ENCODE measurements around the gene AQP12B.

AQP12B gene

GRCh38 chr2:240717681-240718581 is 35.2 kb upstream of the AQP12B start:
- no peak for DNase-seq

- no peak for DNase-seq
These were observed 34.5 kb upstream of the AQP12B start for GRCh38 chr2:240717181-240717641.

DNA sequence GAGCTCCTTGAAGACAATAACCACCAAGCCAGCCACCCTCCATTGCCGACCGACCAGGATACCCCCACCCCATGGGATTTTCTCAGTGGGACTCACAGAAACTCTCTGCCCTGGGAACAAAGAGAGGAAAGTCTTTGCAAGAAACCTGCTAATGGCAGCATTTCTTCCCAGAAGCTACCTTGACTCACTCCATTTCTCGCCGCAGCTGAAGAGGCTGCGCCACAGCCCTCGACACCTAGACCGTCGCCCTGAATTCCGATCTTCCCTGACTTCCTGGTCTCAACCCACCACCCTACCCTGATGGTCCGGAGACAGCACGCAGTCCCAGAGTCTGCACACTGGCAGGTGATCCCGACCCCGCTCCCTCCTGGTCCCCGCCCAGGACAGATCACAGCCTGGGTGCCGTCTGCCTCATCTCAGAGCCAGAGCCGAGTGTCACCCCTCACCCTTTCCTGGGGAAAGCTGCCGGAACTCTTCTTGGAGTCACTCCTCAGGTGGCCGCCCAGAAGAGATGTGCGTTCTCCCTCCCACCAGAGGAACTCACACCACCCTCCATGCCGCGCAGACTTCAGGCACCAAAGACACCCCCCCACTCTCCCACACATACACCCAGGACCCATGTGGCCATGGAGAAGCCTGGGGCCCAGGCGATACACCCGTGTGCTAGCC is 33.6 kb upstream of the AQP12B start:
- no peak for DNase-seq

GRCh38 chr2:240714747-240715725 is 32.4 kb upstream of the AQP12B start:
- no peak for DNase-seq

DNA sequence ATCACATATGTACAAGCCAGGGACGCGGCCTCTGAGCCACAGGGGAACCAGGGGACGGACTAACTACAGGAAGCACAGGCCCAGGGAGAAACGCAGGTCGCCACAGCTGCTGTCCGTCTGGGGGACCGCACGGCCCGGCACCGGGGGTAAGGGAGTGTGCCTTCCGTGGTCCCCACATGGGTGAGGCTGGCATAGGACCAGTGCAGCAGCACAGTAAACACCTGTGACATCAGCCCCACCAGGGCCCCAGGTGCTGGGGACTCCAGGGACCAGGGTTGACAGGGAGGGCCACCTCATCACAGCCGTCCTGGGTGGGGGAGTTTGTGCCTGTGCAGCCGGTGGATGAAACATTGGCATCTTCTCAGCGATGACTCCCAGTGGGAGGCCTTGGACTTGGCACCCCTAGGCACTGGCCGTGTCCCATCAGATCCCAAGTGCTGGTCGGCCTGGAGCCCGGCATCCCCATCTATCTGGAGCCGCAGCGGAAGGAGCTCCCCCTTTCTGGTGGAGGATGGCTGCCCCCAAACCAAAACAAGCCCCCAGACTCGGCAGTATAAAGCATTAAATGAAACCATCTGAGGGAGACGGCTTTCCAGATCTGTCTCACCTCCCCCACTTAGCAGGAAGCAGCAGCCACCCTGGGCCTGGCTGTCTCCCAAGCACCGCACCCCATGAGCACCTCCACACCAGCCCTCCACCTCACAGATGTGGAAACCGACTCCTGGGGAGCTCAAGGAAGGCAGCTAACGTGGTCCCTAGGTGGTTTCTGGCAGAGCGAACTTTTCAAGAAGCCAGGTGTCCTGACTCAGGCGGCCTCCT is 31.5 kb upstream of the AQP12B start:
- no peak for DNase-seq

DNA sequence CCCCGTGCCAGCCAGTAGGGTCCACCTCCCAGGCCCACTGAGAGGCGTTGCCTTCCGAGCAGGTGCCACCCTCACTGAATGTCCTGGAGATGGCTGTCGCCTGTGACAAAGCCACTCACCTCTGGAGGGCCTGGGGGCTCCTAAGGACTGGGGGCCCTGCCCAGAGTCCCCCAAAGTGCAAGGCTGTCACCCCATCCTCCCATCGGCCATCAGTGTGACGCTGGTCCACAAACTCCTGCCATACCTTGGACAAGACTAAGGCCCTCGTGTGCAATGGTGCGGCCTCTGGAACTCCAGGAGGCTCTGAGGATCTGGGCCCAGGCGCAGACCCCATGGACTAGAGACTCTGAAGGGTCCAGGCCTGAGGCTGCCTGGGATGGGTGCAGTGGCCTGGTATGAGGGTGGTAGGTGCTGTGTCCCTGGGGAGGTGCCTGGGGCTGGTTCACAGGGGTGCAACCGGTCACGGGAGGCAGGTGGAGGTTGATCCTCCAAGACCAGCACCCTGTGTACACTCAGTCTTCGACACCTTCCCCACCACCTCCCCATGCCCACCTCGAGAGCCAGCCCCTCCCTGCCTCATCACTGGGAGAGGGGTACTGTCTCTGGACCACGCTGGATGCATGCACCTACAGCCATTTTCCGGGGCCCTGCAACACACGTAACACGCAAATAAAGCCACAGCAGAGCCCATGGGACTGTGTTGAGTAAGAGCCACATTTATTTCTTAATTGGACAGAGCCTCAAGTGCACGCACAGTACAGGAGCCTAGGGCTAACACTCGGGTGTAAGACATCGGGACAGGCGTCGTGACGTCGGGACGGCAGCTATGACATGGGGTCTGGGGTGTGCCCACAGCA is 30.6 kb upstream of the AQP12B start:
- DNase-seq = no peak

DNA sequence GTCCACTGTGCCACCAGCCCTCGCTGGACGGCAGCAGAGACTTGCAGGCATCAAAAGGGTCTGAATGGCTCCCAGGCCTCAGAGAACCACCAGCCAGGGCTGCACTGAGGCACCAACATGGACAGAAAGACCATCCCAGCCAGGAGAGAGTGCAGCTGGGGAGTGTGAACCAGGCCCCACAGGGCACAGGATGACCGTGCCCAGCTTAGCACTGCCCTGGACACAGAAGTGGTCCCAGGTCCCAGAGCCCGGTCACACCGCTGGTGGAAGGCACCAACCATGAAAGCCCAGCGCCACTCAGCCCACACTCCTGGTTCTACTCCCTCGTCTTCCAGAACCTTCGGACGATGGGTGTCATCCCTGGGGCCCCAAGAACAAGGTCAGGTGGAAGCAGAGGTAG is 29.4 kb upstream of the AQP12B start:
- DNase-seq = no peak

- DNase-seq = no peak
These were observed 29.0 kb upstream of the AQP12B start for GRCh38 chr2:240711701-240712100.

DNA sequence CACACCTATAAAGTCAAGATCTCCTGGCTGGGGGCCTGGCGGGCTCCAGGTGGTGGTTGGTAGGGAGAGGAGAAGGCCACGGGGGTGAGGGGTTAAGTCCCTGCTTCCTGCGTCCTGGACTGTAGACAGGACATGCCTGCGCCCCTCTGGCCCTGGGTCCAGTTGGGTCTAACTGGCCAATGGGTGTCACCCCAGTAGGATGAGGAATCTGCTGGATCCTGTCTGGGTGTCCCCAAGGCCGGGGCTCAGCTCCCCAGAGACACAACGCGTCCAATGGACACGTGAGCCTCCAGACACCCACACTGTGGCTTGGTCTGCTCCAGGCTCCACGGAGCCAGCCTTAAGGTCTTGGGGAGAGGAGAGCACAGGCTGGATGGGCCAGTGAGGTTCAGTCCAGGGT is 28.6 kb upstream of the AQP12B start:
- no peak for DNase-seq

DNA sequence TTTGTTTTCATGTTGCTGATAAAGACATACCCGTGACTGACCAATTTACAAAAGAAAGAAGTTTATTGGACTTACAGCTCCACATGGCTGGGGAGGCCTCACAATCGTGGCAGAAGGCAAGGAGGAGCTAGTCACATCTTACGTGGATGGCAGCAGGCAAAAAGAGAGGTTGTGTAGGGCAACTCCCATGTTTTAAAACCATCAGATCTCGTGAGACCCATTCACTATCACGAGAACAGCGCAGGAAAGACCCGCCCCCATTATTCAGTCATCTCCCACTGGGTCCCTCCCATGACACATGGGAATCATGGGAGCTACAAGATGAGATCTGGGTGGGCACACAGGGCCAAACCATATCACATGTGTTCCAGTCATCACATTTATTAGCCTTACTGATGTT is 25.8 kb upstream of the AQP12B start:
- no peak for DNase-seq

DNA sequence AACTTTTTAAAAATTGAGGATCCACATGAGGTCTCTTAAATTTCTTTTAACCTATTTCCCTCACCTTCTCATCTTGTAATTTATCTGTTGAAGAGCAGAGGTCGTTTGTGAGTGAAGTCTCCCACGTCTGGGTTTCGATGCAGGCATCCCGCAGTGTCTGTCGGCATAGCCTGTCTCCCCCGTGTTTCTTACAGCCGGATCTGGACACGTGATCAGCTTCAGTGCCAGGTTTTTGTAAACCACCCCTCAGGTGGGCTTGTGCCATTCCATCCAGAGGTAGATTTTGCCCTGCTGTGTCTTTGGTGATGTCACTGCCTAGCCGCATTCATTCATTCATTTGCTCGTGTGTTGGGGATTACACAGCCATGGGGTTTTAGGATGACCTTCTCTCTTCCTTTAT is 25.1 kb upstream of the AQP12B start:
- no peak for DNase-seq

GRCh38 chr2:240707043-240707756 is 24.5 kb upstream of the AQP12B start:
- no peak for DNase-seq

- DNase-seq = no peak
These were observed 22.6 kb upstream of the AQP12B start for GRCh38 chr2:240705204-240705791.

- no peak for DNase-seq
These were observed 22.0 kb upstream of the AQP12B start for GRCh38 chr2:240704651-240705050.

DNA sequence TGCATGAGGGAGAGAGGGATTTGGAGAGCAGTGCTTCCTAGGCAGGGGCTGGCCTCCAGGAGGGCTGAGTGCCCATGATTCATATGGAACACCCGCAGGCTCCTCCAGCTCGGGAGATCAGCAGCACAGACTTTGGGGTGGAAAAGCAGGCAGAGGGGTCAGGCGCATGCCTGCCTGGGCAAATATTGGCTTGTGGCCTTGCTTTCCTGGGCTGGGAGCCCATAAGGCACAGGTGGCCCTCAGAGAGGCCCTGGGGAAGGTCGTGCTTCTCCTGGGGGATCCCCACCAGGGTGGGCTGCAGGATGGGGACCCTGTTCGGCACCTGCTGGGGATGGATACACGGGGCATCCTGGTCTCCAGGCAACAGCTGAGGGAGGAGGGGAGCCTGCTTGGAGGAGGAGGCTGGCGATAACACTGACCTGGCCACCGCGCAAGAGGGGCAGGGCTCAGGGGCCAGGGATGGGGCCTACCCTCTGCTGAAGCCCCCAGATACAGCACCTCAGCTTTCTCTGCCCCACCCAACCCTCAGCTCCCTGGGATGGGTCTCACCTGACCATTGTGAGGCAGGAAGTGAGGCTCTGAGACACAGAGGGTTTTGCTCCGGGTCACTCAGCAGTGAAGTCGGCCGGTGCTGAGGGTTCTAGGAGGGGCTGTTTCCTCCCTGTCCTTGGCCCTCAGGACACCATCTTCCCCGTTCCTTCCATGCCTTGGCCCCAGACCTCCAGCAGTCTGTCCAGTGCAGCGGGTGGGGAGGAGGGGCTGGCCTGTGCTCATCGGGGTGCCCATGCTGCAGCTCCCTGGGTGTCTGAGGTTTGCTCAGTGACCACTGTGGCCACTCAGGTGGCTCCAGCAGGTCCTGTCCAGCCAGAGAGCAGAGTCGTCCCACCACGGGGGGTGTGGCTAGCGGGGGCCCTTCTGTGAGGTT is 21.0 kb upstream of the AQP12B start:
- DNase-seq = no peak

- no peak for DNase-seq
These were observed 19.9 kb upstream of the AQP12B start for GRCh38 chr2:240702640-240703011.

- no peak for DNase-seq
These were observed 19.3 kb upstream of the AQP12B start for GRCh38 chr2:240701736-240702639.
